Tibial nerve (tissue), 4 donors: ENCODE measurements around the gene DFFA.

Experiments
- EP300 ChIP-seq, 2 donors: sonication (generic); formaldehyde crosslinking; IDR thresholded peaks; one replicate each; pipeline ENCODE4 v1.6.1; 2017; ENCODE audit warnings: antibody characterized with exemption in 2 of 2, mild to moderate bottlenecking in 1 of 2
- POLR2A ChIP-seq, 2 donors: fragments of 450-650 bp; IDR thresholded peaks; one replicate each; pipeline ENCODE4 v1.6.1; 2017; ENCODE audit warnings: antibody characterized with exemption in 2 of 2, mild to moderate bottlenecking in 2 of 2, moderate library complexity in 2 of 2
- TF ChIP-seq, protein P1 (sequence below), 5 experiments: fragments of 200-600 bp in 3 of 5; fragments of 450-650 bp in 2 of 5; sonication (generic) in 3 of 5; IDR thresholded peaks; one replicate each; pipeline ENCODE4 v1.5.1; 2016 to 2019; ENCODE audit warnings: antibody characterized with exemption in 5 of 5, mild to moderate bottlenecking in 3 of 5, moderate library complexity in 2 of 5

DNA sequence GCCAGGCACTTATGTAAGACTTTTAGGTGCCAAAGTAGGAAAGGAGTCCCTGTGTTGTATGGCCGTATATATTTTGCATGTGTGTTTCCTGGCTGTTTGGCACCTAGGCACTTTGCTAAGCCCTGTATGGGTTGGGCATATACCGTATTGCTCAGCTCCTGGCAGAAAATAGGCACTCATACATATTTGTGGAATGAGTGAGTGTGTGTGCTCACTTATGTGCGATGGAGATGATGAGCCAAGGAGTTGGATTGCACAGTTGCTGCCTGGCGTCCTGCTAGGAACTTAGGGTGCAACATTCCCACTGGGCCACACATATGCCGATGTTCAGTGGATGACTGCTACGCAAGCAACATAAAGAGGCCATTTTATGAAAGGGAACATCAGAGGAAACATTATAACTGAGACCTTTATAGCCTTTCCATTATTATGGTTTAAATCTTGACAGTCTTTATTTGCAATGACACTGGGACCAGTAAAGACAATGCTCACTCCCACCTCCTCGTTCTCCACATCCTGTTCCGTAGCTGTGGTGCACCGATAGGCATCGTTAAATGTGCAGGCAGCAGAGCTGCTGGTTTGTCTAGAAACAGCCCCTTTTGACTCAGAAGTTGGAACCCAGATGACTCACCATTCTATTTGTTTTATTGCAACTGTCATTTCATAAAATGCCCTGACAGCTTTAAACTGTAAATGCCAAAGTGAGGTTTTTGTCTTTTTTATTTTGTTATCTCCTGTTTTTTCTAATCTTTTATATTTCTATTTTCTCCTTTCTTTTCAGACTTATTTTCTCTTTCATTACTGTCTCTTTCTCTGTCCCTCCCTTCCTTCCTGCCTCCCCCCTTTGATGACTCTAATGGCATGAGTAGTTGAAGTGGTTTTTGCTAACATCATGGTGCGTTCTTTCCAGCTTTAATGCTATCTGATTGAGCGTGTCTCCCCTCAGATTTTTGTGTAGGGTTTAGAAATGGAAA, 38.5 kb upstream of the DFFA start:
- TF ChIP-seq EP300 (IDR thresholded peaks at IDR 0.05) (no peak), POLR2A (IDR thresholded peaks at IDR 0.05) (no peak)
- TF ChIP-seq, protein P1, sequence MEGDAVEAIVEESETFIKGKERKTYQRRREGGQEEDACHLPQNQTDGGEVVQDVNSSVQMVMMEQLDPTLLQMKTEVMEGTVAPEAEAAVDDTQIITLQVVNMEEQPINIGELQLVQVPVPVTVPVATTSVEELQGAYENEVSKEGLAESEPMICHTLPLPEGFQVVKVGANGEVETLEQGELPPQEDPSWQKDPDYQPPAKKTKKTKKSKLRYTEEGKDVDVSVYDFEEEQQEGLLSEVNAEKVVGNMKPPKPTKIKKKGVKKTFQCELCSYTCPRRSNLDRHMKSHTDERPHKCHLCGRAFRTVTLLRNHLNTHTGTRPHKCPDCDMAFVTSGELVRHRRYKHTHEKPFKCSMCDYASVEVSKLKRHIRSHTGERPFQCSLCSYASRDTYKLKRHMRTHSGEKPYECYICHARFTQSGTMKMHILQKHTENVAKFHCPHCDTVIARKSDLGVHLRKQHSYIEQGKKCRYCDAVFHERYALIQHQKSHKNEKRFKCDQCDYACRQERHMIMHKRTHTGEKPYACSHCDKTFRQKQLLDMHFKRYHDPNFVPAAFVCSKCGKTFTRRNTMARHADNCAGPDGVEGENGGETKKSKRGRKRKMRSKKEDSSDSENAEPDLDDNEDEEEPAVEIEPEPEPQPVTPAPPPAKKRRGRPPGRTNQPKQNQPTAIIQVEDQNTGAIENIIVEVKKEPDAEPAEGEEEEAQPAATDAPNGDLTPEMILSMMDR (IDR thresholded peaks at IDR 0.05) = no peak
